ENCODE results near the gene ABCA13.

GRCh38 chr7:48209004-48209600 is 37.8 kb downstream of the ABCA13 start:
- no peak for TF ChIP-seq CTCF (conservative IDR thresholded peaks at IDR 0.05 in 1 of 2, IDR thresholded peaks at IDR 0.05 in 1 of 2; ENCODE audit: extremely low read depth in 1 of 2, insufficient read depth in 1 of 2, low read depth in 1 of 2, low read length in 2 of 2)
- TF ChIP-seq EZH2 (IDR thresholded peaks at IDR 0.05; ENCODE audit: borderline replicate concordance, low read length): no peak
